ENCODE measurements around the gene HSD17B12. TPM values are rescaled to one million over a fixed set of nuclear protein-coding genes. Genes with fewer than 3 reads are reported as not detected.

Gene HSD17B12
- total RNA-seq, 1 experiment from 2014 or later, result 307 TPM

GRCh38 chr11:43871051-43871450 is 190.5 kb downstream of the HSD17B12 start:
- Histone ChIP-seq H3K27ac (ENCODE audit: low read depth, low read length, poor library complexity, severe bottlenecking) (no peak overlapping the region), H3K9me3 (ENCODE audit: low read depth, low read length, poor library complexity, severe bottlenecking) (no peaks in the 10 kb centered on the region), H3K4me1 (ENCODE audit: insufficient read depth, low read length, poor library complexity, severe bottlenecking) (no peaks in the 10 kb centered on the region), H3K4me3 (ENCODE audit: low read depth, low read length, poor library complexity, severe bottlenecking) (no peak overlapping the region), H3K27me3 (replicated peaks; ENCODE audit: insufficient read depth, low read depth, low read length, poor library complexity) (peaks cover 49% of the 10 kb centered on the region), H3K36me3 (ENCODE audit: insufficient read depth, low read length, poor library complexity, severe bottlenecking) (no peaks in the 10 kb centered on the region)
- DNase-seq (ENCODE audit: low spot score), result no peak
- BruUV-seq (replicated peaks), result no TSS peak
- POLR2A ChIA-PET (ENCODE audit: low non-redundant PET), result no interaction called here
- intact Hi-C loops (cut with micrococcal nuclease; ENCODE audit: unreplicated experiment), result no loop called here
- CTCF ChIA-PET, result no interaction called here
- TF ChIP-seq EZH2 (IDR thresholded peaks at IDR 0.05; ENCODE audit: borderline replicate concordance, low read depth, low read length, poor library complexity, severe bottlenecking), result no peak
- TF ChIP-seq CTCF (conservative IDR thresholded peaks at IDR 0.05; ENCODE audit: low read depth, low read length), result no peak

GRCh38 chr11:43872995-43873394 is 192.5 kb downstream of the HSD17B12 start:
- Histone ChIP-seq H3K4me3 (ENCODE audit: low read depth, low read length, poor library complexity, severe bottlenecking) (no peak overlapping the region), H3K9me3 (ENCODE audit: low read depth, low read length, poor library complexity, severe bottlenecking) (no peaks in the 10 kb centered on the region), H3K36me3 (ENCODE audit: insufficient read depth, low read length, poor library complexity, severe bottlenecking) (no peaks in the 10 kb centered on the region), H3K4me1 (ENCODE audit: insufficient read depth, low read length, poor library complexity, severe bottlenecking) (no peaks in the 10 kb centered on the region), H3K27me3 (replicated peaks; ENCODE audit: insufficient read depth, low read depth, low read length, poor library complexity) (peaks cover 49% of the 10 kb centered on the region), H3K27ac (ENCODE audit: low read depth, low read length, poor library complexity, severe bottlenecking) (no peak overlapping the region)
- ChIA-PET POLR2A (ENCODE audit: low non-redundant PET) (no interaction called here), CTCF (no interaction called here)
- no TSS peak for BruUV-seq (replicated peaks)
- DNase-seq (ENCODE audit: low spot score), result no peak
- intact Hi-C loops (cut with micrococcal nuclease; ENCODE audit: unreplicated experiment), result no loop called here
- TF ChIP-seq EZH2 (IDR thresholded peaks at IDR 0.05; ENCODE audit: borderline replicate concordance, low read depth, low read length, poor library complexity, severe bottlenecking) (no peak), CTCF (conservative IDR thresholded peaks at IDR 0.05; ENCODE audit: low read depth, low read length) (no peak)

GRCh38 chr11:43874078-43874477 is 193.5 kb downstream of the HSD17B12 start:
- ChIA-PET CTCF (interaction anchor here (0.7 kb wide), 1 partner anchor 22 kb away, joined by 3 read pairs; no protein-coding TSS in a partner anchor), POLR2A (ENCODE audit: low non-redundant PET) (no interaction called here)
- peaks cover 49% of the 10 kb centered on the region for H3K27me3 ChIP-seq (replicated peaks; ENCODE audit: insufficient read depth, low read depth, low read length, poor library complexity)
- no peaks in the 10 kb centered on the region for H3K4me1 ChIP-seq (ENCODE audit: insufficient read depth, low read length, poor library complexity, severe bottlenecking)
- H3K27ac ChIP-seq (ENCODE audit: low read depth, low read length, poor library complexity, severe bottlenecking), result no peak overlapping the region
- H3K4me3 ChIP-seq (ENCODE audit: low read depth, low read length, poor library complexity, severe bottlenecking), result no peak overlapping the region
- no peaks in the 10 kb centered on the region for H3K36me3 ChIP-seq (ENCODE audit: insufficient read depth, low read length, poor library complexity, severe bottlenecking)
- no peak for TF ChIP-seq CTCF (conservative IDR thresholded peaks at IDR 0.05; ENCODE audit: low read depth, low read length)
- TF ChIP-seq EZH2 (IDR thresholded peaks at IDR 0.05; ENCODE audit: borderline replicate concordance, low read depth, low read length, poor library complexity, severe bottlenecking), result no peak
- H3K9me3 ChIP-seq (ENCODE audit: low read depth, low read length, poor library complexity, severe bottlenecking), result no peaks in the 10 kb centered on the region
- intact Hi-C loops (cut with micrococcal nuclease; ENCODE audit: unreplicated experiment), result no loop called here
- DNase-seq (ENCODE audit: low spot score), result no peak
- no TSS peak for BruUV-seq (replicated peaks)
